NCI-H524 (cell line): Measurements from ENCODE around the gene KIAA0040.
A peak's percentile ranks its signal among the peaks of the same experiment; 100 is the strongest.
"Not testable (repeated sequence)": the region's sequence is repeated elsewhere in the genome, so short reads cannot be mapped to it uniquely, and the experiment has no call there.

Source experiments
- DNase-seq, 2 experiments: peaks; one replicate each; lab custom pipeline; 2025; lab: John Stamatoyannopoulos, UW

Gene KIAA0040

GRCh38 chr1:175137369-175137768, 55.2 kb downstream of the KIAA0040 start:
- DNase-seq: no peak

DNA sequence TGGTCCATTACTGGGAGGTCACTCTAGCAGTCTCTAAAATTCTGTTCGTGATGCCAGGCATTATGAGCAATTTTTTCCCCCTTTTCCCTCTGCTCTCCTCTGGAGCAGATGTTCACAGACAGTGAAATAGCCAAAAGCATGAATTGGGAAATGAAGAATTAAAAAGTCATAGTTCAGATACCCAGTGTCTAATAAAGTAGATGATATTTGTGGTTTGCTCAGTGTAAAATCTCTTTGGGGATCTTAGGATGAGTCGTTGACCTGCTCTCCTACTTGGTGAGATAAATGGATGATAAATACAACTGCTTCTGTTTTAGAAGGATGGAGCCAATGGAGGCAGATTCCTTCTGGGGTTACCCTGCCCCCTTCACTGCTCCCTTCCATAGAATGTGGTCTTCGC, 56.3 kb downstream of the KIAA0040 start:
- no peak for DNase-seq

- no peak for DNase-seq
These were observed 58.1 kb downstream of the KIAA0040 start for GRCh38 chr1:175134500-175134899.

DNA sequence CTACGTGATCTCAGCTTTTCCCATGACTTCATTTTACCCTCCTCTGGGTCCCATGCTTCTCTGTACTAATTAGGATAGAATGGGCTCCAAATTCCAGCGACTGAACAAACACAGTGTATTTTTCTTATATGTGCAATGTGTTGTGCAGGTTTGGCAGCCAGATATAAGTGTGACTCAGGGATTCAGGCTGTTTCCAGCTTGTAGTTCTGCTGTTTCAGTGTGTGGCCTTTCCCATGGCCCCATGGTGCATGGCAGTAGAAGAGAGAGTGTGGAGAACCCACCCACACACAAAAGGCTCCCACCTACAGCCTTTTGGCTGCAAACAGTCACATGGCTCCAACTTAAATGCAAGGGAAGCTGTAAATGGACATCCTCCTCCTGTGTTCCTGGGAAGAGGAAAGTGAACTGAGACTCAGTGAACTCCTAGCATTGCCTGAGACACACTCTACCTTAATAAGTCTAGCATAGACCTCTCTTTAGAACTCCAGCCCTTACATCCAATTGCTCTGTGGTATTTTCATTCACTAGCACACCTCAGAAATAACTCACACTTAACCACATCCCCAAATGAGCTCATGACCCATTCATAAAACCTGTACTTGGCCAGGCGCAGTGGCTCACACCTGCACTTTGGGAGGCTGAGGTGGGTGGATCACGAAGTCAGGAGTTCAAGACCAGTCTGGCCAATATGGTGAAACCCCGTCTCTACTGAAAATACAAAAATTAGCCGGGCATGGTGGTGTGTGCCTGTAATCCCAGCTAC, 58.7 kb downstream of the KIAA0040 start:
- DNase-seq: no peak

- DNase-seq: no peak
These were observed 60.1 kb downstream of the KIAA0040 start for GRCh38 chr1:175132436-175132835.

DNA sequence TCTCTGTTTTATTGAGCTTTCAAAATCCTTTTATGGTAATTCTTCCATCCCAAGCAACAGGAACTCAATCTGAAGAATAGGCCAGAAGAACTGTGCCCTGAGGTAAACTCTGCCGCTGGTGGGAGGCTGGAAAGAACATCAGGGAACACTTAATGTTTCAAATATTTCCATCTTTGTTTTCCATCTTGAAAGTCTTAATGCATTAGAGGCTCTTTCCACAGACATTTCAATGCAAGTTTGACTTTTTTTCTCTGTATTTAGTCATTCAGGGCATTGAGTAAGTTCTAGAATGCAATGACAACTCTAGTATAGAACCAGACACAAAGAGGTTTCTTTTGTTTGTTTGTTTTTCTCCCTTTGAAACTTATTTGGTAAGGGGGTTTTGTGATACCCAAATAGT, 61.5 kb downstream of the KIAA0040 start:
- no peak for DNase-seq

GRCh38 chr1:175130649-175131045, 61.9 kb downstream of the KIAA0040 start:
- DNase-seq: no peak

DNA sequence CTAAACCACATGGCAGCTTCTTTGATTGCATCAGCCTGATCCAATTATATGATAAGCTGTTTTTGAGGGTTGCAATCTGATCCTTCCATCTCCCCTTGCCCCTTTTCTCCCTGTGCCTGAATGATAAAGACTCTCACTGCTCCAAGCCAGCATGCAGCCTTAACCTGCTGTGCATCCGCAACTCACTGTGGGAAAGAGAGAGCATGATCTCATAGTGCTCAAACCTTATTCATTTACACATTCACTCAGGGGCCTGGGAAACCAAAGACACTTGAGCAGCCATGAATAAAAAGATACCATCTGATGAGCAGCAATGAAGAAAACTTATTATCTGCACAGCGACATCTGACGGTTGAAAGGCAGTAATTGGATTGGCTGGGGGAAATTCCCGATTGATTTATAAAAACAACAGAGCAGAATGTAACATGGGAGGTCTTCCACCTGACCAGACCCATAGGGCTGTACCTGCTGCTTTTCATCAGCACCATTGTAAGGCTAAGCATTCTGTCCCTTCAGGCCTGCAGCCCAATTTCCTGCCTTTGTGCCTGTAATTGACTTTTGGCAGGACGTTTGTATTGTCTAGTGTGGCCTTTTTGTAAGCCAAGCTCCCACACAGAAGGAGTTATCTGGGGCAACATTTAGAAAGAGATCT, 62.5 kb downstream of the KIAA0040 start:
- DNase-seq: peak; percentile 52 to 88

GRCh38 chr1:175129644-175129996, 63.0 kb downstream of the KIAA0040 start:
- DNase-seq: no peak

- DNase-seq: peak in 1 of 2 experiments; percentile 12
These were observed 63.4 kb downstream of the KIAA0040 start for GRCh38 chr1:175129182-175129581.

GRCh38 chr1:175128523-175128922, 64.1 kb downstream of the KIAA0040 start:
- DNase-seq: no peak

- no peak for DNase-seq
These were observed 65.0 kb downstream of the KIAA0040 start for GRCh38 chr1:175127565-175127964.

- no peak for DNase-seq
These were observed 66.2 kb downstream of the KIAA0040 start for GRCh38 chr1:175126347-175126746.

GRCh38 chr1:175124861-175125260, 67.7 kb downstream of the KIAA0040 start:
- DNase-seq: no peak

DNA sequence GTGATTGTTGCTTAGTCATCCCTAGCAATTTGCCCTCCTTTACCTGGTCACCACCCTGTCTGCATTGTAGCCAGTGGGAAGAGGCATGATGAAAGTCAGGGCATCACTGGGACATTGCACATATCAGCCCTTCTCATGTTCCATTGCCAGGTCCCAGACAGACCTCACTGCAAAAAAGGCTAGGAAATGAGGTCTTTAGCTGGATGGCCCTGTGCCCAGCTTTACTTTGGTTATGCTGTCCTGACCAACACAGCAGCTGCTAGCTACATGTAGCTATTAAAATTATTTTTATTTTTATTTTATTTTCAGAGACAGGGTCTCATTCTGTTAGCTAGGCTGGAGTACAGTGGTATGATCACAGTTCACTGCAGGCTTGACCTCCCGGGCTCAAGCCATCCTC, 72.1 kb downstream of the KIAA0040 start:
- no peak for DNase-seq

GRCh38 chr1:175118375-175119367, 73.9 kb downstream of the KIAA0040 start:
- DNase-seq: no peak

GRCh38 chr1:175116903-175117302, 75.7 kb downstream of the KIAA0040 start:
- no peak for DNase-seq

DNA sequence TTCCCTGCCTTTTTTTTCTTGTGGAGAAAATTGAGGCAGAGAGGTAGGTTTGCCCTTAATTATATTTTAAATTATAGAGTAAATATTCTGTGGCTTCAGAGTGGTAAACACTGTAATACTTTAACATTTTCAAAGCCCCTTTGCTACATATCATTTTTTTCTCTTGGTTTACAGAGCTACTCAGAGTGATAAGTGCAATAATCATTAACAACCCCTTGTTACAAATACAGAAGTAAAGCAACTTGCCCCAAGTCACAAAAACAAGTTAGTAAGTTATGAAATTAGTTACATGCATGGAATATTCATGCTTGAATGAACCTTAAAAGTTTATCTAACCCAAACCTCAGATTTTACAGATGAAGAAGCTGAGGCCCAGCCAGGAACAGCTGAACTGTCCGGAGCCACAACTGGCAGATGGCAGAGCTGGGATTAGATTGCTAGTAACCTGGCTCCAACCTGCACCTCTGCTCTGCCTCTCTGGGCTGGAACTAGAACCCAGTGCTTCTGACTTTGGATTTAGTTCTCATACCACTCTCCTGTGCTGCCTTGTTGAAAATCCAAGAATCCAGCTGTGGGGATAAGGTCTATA, 76.3 kb downstream of the KIAA0040 start:
- DNase-seq: no peak

DNA sequence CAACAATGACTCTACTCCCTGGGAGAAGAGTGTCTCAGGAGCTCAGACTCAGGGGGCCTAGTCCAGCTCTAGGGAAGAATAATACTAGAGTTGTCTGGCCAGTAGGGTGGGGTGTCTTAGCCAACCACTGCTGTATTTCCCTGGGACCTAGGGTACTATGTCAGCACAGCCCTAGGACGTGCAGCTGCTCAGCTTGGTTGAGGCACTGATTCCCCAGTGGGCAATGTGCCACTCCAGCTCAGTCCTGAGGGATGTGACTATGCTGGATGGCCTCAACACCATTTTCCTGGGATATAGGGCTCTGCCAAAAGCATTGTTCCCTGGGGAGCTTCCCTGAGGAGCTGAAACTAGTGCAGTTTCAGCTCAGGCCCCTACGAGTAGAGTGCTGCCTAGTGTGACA, 77.6 kb downstream of the KIAA0040 start:
- no peak for DNase-seq

DNA sequence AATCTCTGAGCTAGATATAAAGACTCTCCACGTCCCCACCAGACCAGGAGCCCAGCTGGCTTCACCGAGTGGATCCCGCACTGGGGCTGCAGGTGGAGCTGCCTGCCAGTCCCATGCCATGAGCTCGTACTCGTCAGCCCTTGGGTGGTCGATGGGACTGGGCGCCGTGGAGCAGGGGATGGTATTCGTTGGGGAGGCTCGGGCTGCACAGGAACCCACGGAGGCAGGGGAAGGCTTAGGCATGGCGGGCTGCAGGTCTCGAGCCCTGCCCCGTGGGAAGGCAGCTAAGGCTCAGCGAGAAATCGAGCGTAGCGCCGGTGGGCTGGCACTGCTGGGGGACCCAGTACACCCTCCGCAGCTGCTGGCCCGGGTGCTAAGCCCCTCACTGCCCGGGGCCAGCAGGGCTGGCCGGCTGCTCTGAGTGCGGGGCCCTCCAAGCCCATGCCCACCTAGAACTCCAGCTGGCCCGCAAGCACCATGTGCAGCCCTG, 84.2 kb downstream of the KIAA0040 start:
- not testable (repeated sequence) for DNase-seq
